RWPE2 (cell line): ENCODE data around the gene TMEM229A.
"Not testable (repeated sequence)": the region's sequence is repeated elsewhere in the genome, so short reads cannot be mapped to it uniquely, and the experiment has no call there.

Experiments
- ATAC-seq: fragments of 200-7000 bp; cut with Tn5 transposase; 3 replicates; pipeline ENCODE4 v1.9.1; 2021; ENCODE audit warnings: low read depth
- DNase-seq: peaks from one replicate; pipeline ENCODE4 v3.0.0-alpha.2; 2020; ENCODE audit warnings: low spot score
- H3K27ac ChIP-seq: fragments of 450-650 bp; 2 replicates; pipeline ENCODE4 v1.5.1; 2017; ENCODE audit warnings: mild to moderate bottlenecking; ENCODE audit not compliant: poor library complexity, severe bottlenecking
- H3K27me3 ChIP-seq: fragments of 250-450 bp; sonication (Bioruptor Pico); 2 replicates; pipeline ENCODE4 v1.5.1; 2021; ENCODE audit warnings: mild to moderate bottlenecking, moderate library complexity; ENCODE audit not compliant: insufficient read depth, poor library complexity, severe bottlenecking
- H3K36me3 ChIP-seq: fragments of 250-450 bp; sonication (Bioruptor Pico); 2 replicates; pipeline ENCODE4 v1.5.1; 2020; ENCODE audit warnings: low read depth, mild to moderate bottlenecking, moderate library complexity
- H3K4me1 ChIP-seq: fragments of 250-450 bp; sonication (Bioruptor Pico); 2 replicates; pipeline ENCODE4 v1.5.1; 2021; ENCODE audit warnings: mild to moderate bottlenecking, moderate library complexity; ENCODE audit not compliant: insufficient read depth, poor library complexity, severe bottlenecking
- H3K4me3 ChIP-seq: fragments of 250-450 bp; sonication (Bioruptor Pico); 2 replicates; pipeline ENCODE4 v1.5.1; 2021; ENCODE audit warnings: mild to moderate bottlenecking, moderate library complexity; ENCODE audit not compliant: severe bottlenecking
- H3K9me3 ChIP-seq: fragments of 250-450 bp; sonication (Bioruptor Pico); 2 replicates; pipeline ENCODE4 v1.5.1; 2021; ENCODE audit warnings: mild to moderate bottlenecking, moderate library complexity; ENCODE audit not compliant: severe bottlenecking
- CTCF ChIP-seq: fragments of 450-650 bp; IDR thresholded peaks from one replicate; pipeline ENCODE4 v1.5.1; 2017; ENCODE audit warnings: mild to moderate bottlenecking, moderate library complexity; ENCODE audit not compliant: poor library complexity, severe bottlenecking

The TMEM229A gene

GRCh38 chr7:124032369-124033094 lies at the start of gene TMEM229A:
TSS of gene TMEM229A (minus strand) at chr7:124033067. CDS start at chr7:124033003, 64 bp downstream.
- Histone ChIP-seq H3K27ac (no peak within 1 kb of the TSS), H3K9me3 (no peaks in the 10 kb centered on the region), H3K27me3 (peaks cover 64% of the 10 kb centered on the region), H3K4me1 (no peaks in the 10 kb centered on the region), H3K36me3 (no peaks in the 10 kb centered on the region), H3K4me3 (peak within 1 kb of the TSS; percentile 23)
- peak; percentile 79 for ATAC-seq
- no peak for TF ChIP-seq CTCF
- peak; percentile 44 for DNase-seq

- DNase-seq, ATAC-seq, H3K9me3 ChIP-seq, H3K4me3 ChIP-seq, H3K4me1 ChIP-seq, H3K36me3 ChIP-seq, H3K27ac ChIP-seq, H3K27me3 ChIP-seq: not testable (repeated sequence)
These were observed 49.4 kb upstream of the TMEM229A start for GRCh38 chr7:124082234-124082633.

GRCh38 chr7:124077546-124077945 lies 44.7 kb upstream of the TMEM229A start:
- DNase-seq (no peak), ATAC-seq (no peak)
- H3K4me3 ChIP-seq = no peak overlapping the region
- H3K4me1 ChIP-seq = peaks cover 8% of the 10 kb centered on the region
- no peaks in the 10 kb centered on the region for H3K9me3 ChIP-seq
- H3K27me3 ChIP-seq = no peaks in the 10 kb centered on the region
- no peak overlapping the region for H3K27ac ChIP-seq
- no peaks in the 10 kb centered on the region for H3K36me3 ChIP-seq
- no peak for TF ChIP-seq CTCF

- no peaks in the 10 kb centered on the region for H3K36me3 ChIP-seq
- H3K4me3 ChIP-seq = no peak overlapping the region
- H3K4me1 ChIP-seq = peaks cover 8% of the 10 kb centered on the region
- H3K9me3 ChIP-seq = no peaks in the 10 kb centered on the region
- TF ChIP-seq CTCF = no peak
- ATAC-seq = no peak
- no peaks in the 10 kb centered on the region for H3K27me3 ChIP-seq
- no peak for DNase-seq
- H3K27ac ChIP-seq = no peak overlapping the region
These were observed 44.0 kb upstream of the TMEM229A start for GRCh38 chr7:124076841-124077240.

- Histone ChIP-seq H3K4me3 (no peak overlapping the region), H3K36me3 (no peaks in the 10 kb centered on the region), H3K27me3 (no peaks in the 10 kb centered on the region), H3K9me3 (no peaks in the 10 kb centered on the region), H3K27ac (no peak overlapping the region), H3K4me1 (peaks cover 8% of the 10 kb centered on the region)
- ATAC-seq (no peak), DNase-seq (no peak)
- TF ChIP-seq CTCF = no peak
These were observed 41.1 kb upstream of the TMEM229A start for GRCh38 chr7:124074007-124074406.
